K562 (cell line): Measurements from ENCODE around the gene FBXO11. TPM values are rescaled to one million over a fixed set of nuclear protein-coding genes. Genes with fewer than 3 reads are reported as not detected.
A peak's percentile ranks its signal among the peaks of the same experiment; 100 is the strongest.

Experiments
- ATAC-seq: fragments of 200-7000 bp; cut with Tn5 transposase; 3 replicates; pipeline ENCODE4 v1.9.1; 2020; ENCODE audit warnings: moderate library complexity
- BruUV-seq: library from RNA; stranded (reverse); fragments of 400-500 nt; replicated peaks from 2 replicates; lab custom pipeline; 2021; lab: Mats Ljungman, UMichigan
- CTCF ChIA-PET: fragments of 300-600 bp; formaldehyde crosslinking; extraction: SDS; loops from one replicate; lab custom pipeline; 2021; ENCODE audit warnings: low intra/inter-chr PET ratio; lab: Yijun Ruan, JAX
- POLR2A ChIA-PET: fragments of 300-600, 350-650 bp; sonication (Branson Sonifier 250); formaldehyde crosslinking; extraction: SDS; loops from one replicate; lab custom pipeline; 2021; ENCODE audit warnings: antibody characterized with exemption, inconsistent platforms; lab: Yijun Ruan, JAX
- DNase-seq, 4 experiments: peaks; one replicate each; pipeline versions ENCODE4 v3.0.0 to v3.0.0-alpha.2; 2011 to 2018; ENCODE audit warnings: low spot score in 3 of 4, mixed read lengths in 3 of 4; ENCODE audit errors: extremely low read depth in 1 of 4
- FAIRE-seq: peaks from 2 replicates; lab custom pipeline; 2011; peaks lifted over from hg19 to GRCh38; lab: Jason Lieb, UNC
- H2AFZ ChIP-seq: 2 replicates; pipeline ENCODE4 v1.6.0; 2011; ENCODE audit warnings: low read depth, low read length, control low read depth, inconsistent platforms
- H3K27ac ChIP-seq: fragments of 200-600 bp; 3 replicates; pipeline ENCODE4 v1.8.0; 2011; ENCODE audit warnings: low read depth, mild to moderate bottlenecking, control low read depth, inconsistent platforms, low read length, moderate library complexity, mixed read lengths; ENCODE audit errors: extremely low read depth
- H3K27me3 ChIP-seq, 2 experiments: fragments of 300-600 bp in 1 of 2; 2 replicates in 1 of 2; 3 replicates in 1 of 2; pipeline versions ENCODE4 v1.6.0 to v1.8.0; 2011; ENCODE audit warnings: inconsistent platforms in 2 of 2, low read length in 2 of 2, mild to moderate bottlenecking in 1 of 2, mixed read lengths in 1 of 2, moderate library complexity in 1 of 2; ENCODE audit not compliant: control insufficient read depth in 2 of 2, insufficient read depth in 2 of 2
- H3K36me3 ChIP-seq: fragments of 300-600 bp; 3 replicates; pipeline ENCODE4 v1.8.0; 2011; ENCODE audit warnings: mild to moderate bottlenecking, low read length, inconsistent platforms; ENCODE audit not compliant: control insufficient read depth, insufficient read depth
- H3K4me1 ChIP-seq, 2 experiments: fragments of 200-600 bp in 1 of 2; replicated peaks in 1 of 2; 2 replicates in 1 of 2; 3 replicates in 1 of 2; pipeline versions ENCODE4 v1.5.1 to v1.8.0; 2011; ENCODE audit warnings: inconsistent platforms in 2 of 2, low read length in 2 of 2, mild to moderate bottlenecking in 1 of 2, mixed read lengths in 1 of 2, moderate library complexity in 1 of 2; ENCODE audit not compliant: control insufficient read depth in 2 of 2, insufficient read depth in 2 of 2
- H3K4me2 ChIP-seq: 2 replicates; pipeline ENCODE4 v1.6.1; 2011; ENCODE audit warnings: low read length, control low read depth, inconsistent platforms, mixed read lengths; ENCODE audit not compliant: insufficient read depth
- H3K4me3 ChIP-seq: fragments of 200-600 bp; sonication (generic), shearing (Covaris generic); 2 replicates; pipeline ENCODE4 v1.5.1; 2016; ENCODE audit warnings: control low read depth, inconsistent platforms
- H3K79me2 ChIP-seq: fragments of 200-600 bp; 3 replicates; pipeline ENCODE4 v1.8.0; 2011; ENCODE audit warnings: low read length, inconsistent platforms; ENCODE audit not compliant: control insufficient read depth, insufficient read depth
- H3K9ac ChIP-seq, 2 experiments: 2 replicates each; pipeline versions ENCODE4 v1.6.0 to v1.6.1; 2011; ENCODE audit warnings: low read depth in 2 of 2, low read length in 2 of 2, control low read depth in 1 of 2, inconsistent platforms in 1 of 2, mild to moderate bottlenecking in 1 of 2, mixed read lengths in 1 of 2; ENCODE audit not compliant: insufficient read depth in 1 of 2
- H3K9me1 ChIP-seq: one replicate; pipeline ENCODE4 v1.6.0; 2011; ENCODE audit warnings: inconsistent platforms, mild to moderate bottlenecking, low read length, moderate library complexity; ENCODE audit not compliant: control insufficient read depth, insufficient read depth
- H3K9me3 ChIP-seq: replicated peaks from 2 replicates; pipeline ENCODE4 v1.5.1; 2011; ENCODE audit warnings: low read depth, low read length, inconsistent platforms; ENCODE audit not compliant: control insufficient read depth, insufficient read depth
- H4K20me1 ChIP-seq: replicated peaks from 2 replicates; pipeline ENCODE4 v1.6.1; 2011; ENCODE audit warnings: low read length, inconsistent platforms, mixed read lengths; ENCODE audit not compliant: control insufficient read depth, insufficient read depth
- JUN ChIP-seq, 2 experiments: sonication (generic) in 1 of 2; formaldehyde crosslinking in 1 of 2; IDR thresholded peaks; 2 replicates each; pipeline versions ENCODE4 v1.6.1 to v1.8.0; 2012 to 2022; ENCODE audit warnings: borderline replicate concordance in 2 of 2, mild to moderate bottlenecking in 2 of 2, improper control_type of control experiment in 1 of 2, low read depth in 1 of 2, low read length in 1 of 2, missing genetic modification reagents in 1 of 2
- SIN3B ChIP-seq: fragments of 450-650 bp; IDR thresholded peaks from 2 replicates; pipeline ENCODE4 v1.6.1; 2017; ENCODE audit warnings: low read depth, mild to moderate bottlenecking, moderate library complexity
- TRIM28 ChIP-seq: fragments of 450-650 bp; IDR thresholded peaks from 2 replicates; pipeline ENCODE4 v1.6.1; 2017
- ZNF121 ChIP-seq: sonication (generic); formaldehyde crosslinking; conservative IDR thresholded peaks from 2 replicates; pipeline ENCODE4 v1.8.0; 2022; ENCODE audit warnings: missing genetic modification reagents
- ZNF175 ChIP-seq: fragments of 200-800 bp; sonication (Bioruptor generic); IDR thresholded peaks from 2 replicates; pipeline ENCODE4 v1.6.1; 2016; ENCODE audit warnings: low read depth, mild to moderate bottlenecking, missing genetic modification characterization, missing compliant biosample characterization
- WGBS: fragments of 100-300 bp; shearing (Covaris generic); methylation state at CpG from one replicate; pipeline ENCODE4 v1.1.6; 2016; ENCODE audit warnings: low coverage, mixed read lengths; ENCODE audit not compliant: insufficient coverage; ENCODE audit errors: missing lambda C conversion rate; 5-methylcytosine and 5-hydroxymethylcytosine counted together
- in situ Hi-C: fragments of 300-500 bp; cut with MboI; formaldehyde crosslinking; loops from 4 replicates; pipeline ENCODE4 v1.15.0; 2018; ENCODE audit warnings: inconsistent platforms, mixed read lengths
- intact Hi-C: fragments of 100-400 bp; cut with micrococcal nuclease; formaldehyde crosslinking; loops from 2 replicates; pipeline ENCODE4 v1.14.2; 2022
- polyA plus RNA-seq, 8 experiments: library from polyadenylated mRNA; depleted of rRNA in 4 of 8; stranded (reverse) in 5 of 8; unstranded in 3 of 8; fragments of >200 nt; fragmentation: Nextera tagmentation in 2 of 8; fragmentation: Illumina TruSeq in 1 of 8; extraction: Ambion mirVana in 2 of 8; extraction: Trizol in 1 of 8; gene quantifications; 2 replicates each; pipeline versions ENCODE4 v1.2.1 to v1.2.3, GENCODE V29; 2011 to 2014; ENCODE audit warnings: inconsistent platforms in 1 of 8, missing spikeins in 1 of 8
- total RNA-seq, 7 experiments: library from RNA; depleted of rRNA in 6 of 7; stranded (reverse); fragments of >200 nt in 6 of 7; fragmentation: Illumina TruSeq in 2 of 7; extraction: Trizol in 2 of 7; gene quantifications; 2 replicates each; pipeline versions ENCODE4 v1.2.1 to v1.2.3, GENCODE V29; 2011 to 2021; ENCODE audit warnings: low replicate concordance in 1 of 7
- TF ChIP-seq, protein P1 (sequence below), 2 experiments: fragments of 450-650 bp; IDR thresholded peaks; 2 replicates each; pipeline ENCODE4 v1.6.1; 2016

Gene FBXO11
- total and polyA plus RNA-seq, 9 of the 15 experiments (the other 6 are each of a cell fraction or from before 2014, with no cell fraction given), result 8.8 to 44.5 (median 24.1) TPM

- TF ChIP-seq, protein P1, sequence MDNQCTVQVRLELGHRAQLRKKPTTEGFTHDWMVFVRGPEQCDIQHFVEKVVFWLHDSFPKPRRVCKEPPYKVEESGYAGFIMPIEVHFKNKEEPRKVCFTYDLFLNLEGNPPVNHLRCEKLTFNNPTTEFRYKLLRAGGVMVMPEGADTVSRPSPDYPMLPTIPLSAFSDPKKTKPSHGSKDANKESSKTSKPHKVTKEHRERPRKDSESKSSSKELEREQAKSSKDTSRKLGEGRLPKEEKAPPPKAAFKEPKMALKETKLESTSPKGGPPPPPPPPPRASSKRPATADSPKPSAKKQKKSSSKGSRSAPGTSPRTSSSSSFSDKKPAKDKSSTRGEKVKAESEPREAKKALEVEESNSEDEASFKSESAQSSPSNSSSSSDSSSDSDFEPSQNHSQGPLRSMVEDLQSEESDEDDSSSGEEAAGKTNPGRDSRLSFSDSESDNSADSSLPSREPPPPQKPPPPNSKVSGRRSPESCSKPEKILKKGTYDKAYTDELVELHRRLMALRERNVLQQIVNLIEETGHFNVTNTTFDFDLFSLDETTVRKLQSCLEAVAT (IDR thresholded peaks at IDR 0.05), result no peak
- TF ChIP-seq, all 486 proteins: peak for 0
These were observed 126.9 kb downstream of the FBXO11 start (continued) for GRCh38 chr2:47779426-47779790.

DNA sequence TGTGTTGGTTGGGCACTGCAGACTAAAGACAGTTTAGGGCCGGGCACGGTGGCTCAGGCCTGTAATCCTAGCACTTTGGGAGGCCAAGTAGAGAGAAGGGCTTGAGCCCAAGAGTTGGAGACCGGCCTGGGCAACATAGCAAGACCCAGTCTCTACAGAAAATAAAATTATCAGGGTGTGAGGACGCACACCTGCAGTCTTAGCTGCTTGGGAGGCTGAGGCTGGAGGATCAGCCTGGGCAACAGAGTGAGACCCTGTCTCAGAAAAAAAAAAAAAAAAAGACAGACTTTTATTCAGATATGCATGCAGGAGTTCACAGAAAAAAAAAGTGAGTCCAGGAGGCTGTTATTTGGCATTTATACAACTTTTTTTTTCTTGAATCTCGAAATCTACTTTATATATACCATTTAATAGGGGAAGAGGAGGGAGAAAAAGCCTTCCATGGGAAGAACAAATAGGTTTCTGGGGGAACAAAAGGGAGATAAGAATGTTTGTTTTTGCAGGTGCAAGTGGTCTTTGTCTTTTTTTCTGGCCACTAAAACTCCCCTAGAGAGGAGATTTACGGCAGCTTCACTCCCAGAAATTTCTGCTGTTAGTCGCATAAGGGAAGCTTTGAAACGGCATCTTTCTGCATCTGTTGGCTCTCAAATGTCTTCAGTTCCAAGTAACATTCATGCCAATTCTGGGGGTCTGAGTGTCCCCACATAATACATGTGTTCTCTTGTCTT lies 127.4 kb downstream of the FBXO11 start:
- no peak overlapping the region for H2AFZ ChIP-seq
- POLR2A ChIA-PET, result interaction anchor here (1.0 to 1.4 kb wide), 2 partner anchors 9 to 12 kb away, joined by 3 to 4 read pairs; no protein-coding TSS in a partner anchor
- FAIRE-seq (no peak), DNase-seq (no peak), ATAC-seq (no peak)
- in situ Hi-C loops (no loop called here), intact Hi-C loops (loop anchor here (5.0 kb wide), 1 partner anchor 328 kb away; no protein-coding TSS in a partner anchor)
- 61% methylated on average over 8 of the region's 8 CpGs for WGBS
- no peaks in the 10 kb centered on the region for H3K27me3 ChIP-seq
- TF ChIP-seq JUN (IDR thresholded peaks at IDR 0.05; ENCODE audit: borderline replicate concordance, low read depth, low read length) (no peak), JUN (CRISPR knock-in tag; IDR thresholded peaks at IDR 0.05; ENCODE audit: borderline replicate concordance) (no peak), ZNF121 (CRISPR knock-in tag) (0 out of 2 replicates have a peak, but pooled peaks have one; percentile 33), ZNF175 (CRISPR knock-in tag) (no peak), SIN3B (no peak), TRIM28 (no peak)
- no peak overlapping the region for H3K4me2 ChIP-seq
- H3K27ac ChIP-seq, result no peak overlapping the region
- H4K20me1 ChIP-seq, result peaks cover under 1% of the 10 kb centered on the region; the same call in 1 of the 2 replicates
- H3K4me3 ChIP-seq, result no peak overlapping the region
- no TSS peak for BruUV-seq
- no peaks in the 10 kb centered on the region for H3K9me1 ChIP-seq
- H3K9ac ChIP-seq, result no peak overlapping the region
- CTCF ChIA-PET, result no interaction called here
- no peaks in the 10 kb centered on the region for H3K36me3 ChIP-seq
- H3K4me1 ChIP-seq, result peaks cover 10 to 20% of the 10 kb centered on the region in 2 experiments; a peak in 4 of 5 replicates
- H3K9me3 ChIP-seq, result no peaks in the 10 kb centered on the region
- peaks cover 7% of the 10 kb centered on the region for H3K79me2 ChIP-seq
